ENCODE results near the gene DBP.
"Not testable (repeated sequence)": the region's sequence is repeated elsewhere in the genome, so short reads cannot be mapped to it uniquely, and the experiment has no call there.

DBP gene

DNA sequence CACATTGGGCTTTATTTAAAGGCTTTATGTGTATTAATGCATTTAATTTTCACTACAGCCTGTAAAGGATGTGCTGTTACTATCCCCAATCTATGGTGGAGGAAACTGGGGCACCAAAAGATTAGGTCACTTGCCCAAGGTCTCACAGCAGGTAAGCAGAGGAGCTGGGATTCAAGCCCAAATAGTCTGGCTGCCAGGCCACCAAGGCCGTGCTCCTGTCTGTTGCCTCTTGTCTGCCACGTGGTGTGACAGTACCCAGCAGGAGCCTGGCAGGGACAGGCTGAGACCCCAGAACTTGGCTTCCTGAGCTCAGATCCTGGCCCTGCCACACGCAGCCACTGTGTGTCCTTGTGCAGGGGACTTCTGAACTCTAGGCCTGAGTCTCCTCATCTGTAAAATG, 31.2 kb upstream of the DBP start:
- Histone ChIP-seq H3K27me3 (ENCODE audit: control insufficient read depth in 2 of 2, insufficient read depth in 2 of 2, low read length in 2 of 2) (no peaks in the 10 kb centered on the region), H3K4me1 (ENCODE audit: control insufficient read depth in 2 of 2, insufficient read depth in 2 of 2, low read length in 2 of 2) (no peaks in the 10 kb centered on the region), H3K9me3 (ENCODE audit: control insufficient read depth in 2 of 2, low read length in 2 of 2) (no peaks in the 10 kb centered on the region), H3K36me3 (ENCODE audit: control insufficient read depth in 2 of 2, insufficient read depth in 2 of 2, low read length in 2 of 2) (no peaks in the 10 kb centered on the region), H3K4me3 (ENCODE audit: low read length in 2 of 2) (no peak overlapping the region), H3K9ac (ENCODE audit: low read depth in 1 of 2, low read length in 2 of 2) (no peak overlapping the region), H3K27ac (ENCODE audit: low read depth in 2 of 2, low read length in 2 of 2) (no peak overlapping the region)

- Histone ChIP-seq H3K27me3 (ENCODE audit: control insufficient read depth in 2 of 2, insufficient read depth in 2 of 2, low read length in 2 of 2) (no peaks in the 10 kb centered on the region), H3K4me3 (ENCODE audit: low read length in 2 of 2) (no peak overlapping the region), H3K9ac (ENCODE audit: low read depth in 1 of 2, low read length in 2 of 2) (no peak overlapping the region), H3K4me1 (ENCODE audit: control insufficient read depth in 2 of 2, insufficient read depth in 2 of 2, low read length in 2 of 2) (peaks cover 0 to 2% of the 10 kb centered on the region in 2 donors), H3K9me3 (ENCODE audit: control insufficient read depth in 2 of 2, low read length in 2 of 2) (no peaks in the 10 kb centered on the region), H3K27ac (ENCODE audit: low read depth in 2 of 2, low read length in 2 of 2) (no peak overlapping the region), H3K36me3 (ENCODE audit: control insufficient read depth in 2 of 2, insufficient read depth in 2 of 2, low read length in 2 of 2) (no peaks in the 10 kb centered on the region)
Observed at GRCh38 chr19:48665786-48666185, 28.6 kb upstream of the DBP start.

GRCh38 chr19:48664476-48664875, 27.3 kb upstream of the DBP start:
- H3K4me3 ChIP-seq (ENCODE audit: low read length in 2 of 2) = no peak overlapping the region
- no peaks in the 10 kb centered on the region for H3K27me3 ChIP-seq (ENCODE audit: control insufficient read depth in 2 of 2, insufficient read depth in 2 of 2, low read length in 2 of 2)
- H3K9ac ChIP-seq (ENCODE audit: low read depth in 1 of 2, low read length in 2 of 2) = no peak overlapping the region
- no peaks in the 10 kb centered on the region for H3K9me3 ChIP-seq (ENCODE audit: control insufficient read depth in 2 of 2, low read length in 2 of 2)
- H3K4me1 ChIP-seq (ENCODE audit: control insufficient read depth in 2 of 2, insufficient read depth in 2 of 2, low read length in 2 of 2) = peaks cover 0 to 4% of the 10 kb centered on the region in 2 donors
- H3K36me3 ChIP-seq (ENCODE audit: control insufficient read depth in 2 of 2, insufficient read depth in 2 of 2, low read length in 2 of 2) = no peaks in the 10 kb centered on the region
- no peak overlapping the region for H3K27ac ChIP-seq (ENCODE audit: low read depth in 2 of 2, low read length in 2 of 2)

DNA sequence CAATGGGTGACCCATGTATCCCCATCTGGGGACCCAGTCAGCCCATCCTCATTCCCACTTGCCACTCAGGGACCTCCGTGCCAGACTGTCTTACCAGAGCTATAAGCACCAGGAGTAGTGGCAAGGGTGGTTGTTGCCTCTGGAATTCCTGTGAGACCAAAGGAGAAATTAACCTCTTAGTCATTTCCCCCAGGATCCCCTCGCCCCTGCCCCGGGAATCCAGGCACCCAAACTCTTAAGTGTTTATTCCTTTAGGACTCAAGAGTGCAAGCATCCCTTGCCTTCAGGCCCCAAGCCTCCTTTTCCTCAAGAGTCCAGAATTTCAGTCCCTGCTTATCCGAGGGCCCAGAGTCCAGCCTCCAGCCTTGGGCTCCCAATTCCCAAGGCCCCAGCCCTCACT, 26.5 kb upstream of the DBP start:
- Histone ChIP-seq H3K9me3 (ENCODE audit: control insufficient read depth in 2 of 2, low read length in 2 of 2) (no peaks in the 10 kb centered on the region), H3K4me1 (ENCODE audit: control insufficient read depth in 2 of 2, insufficient read depth in 2 of 2, low read length in 2 of 2) (peaks cover 0 to 4% of the 10 kb centered on the region in 2 donors), H3K4me3 (ENCODE audit: low read length in 2 of 2) (no peak overlapping the region), H3K27me3 (ENCODE audit: control insufficient read depth in 2 of 2, insufficient read depth in 2 of 2, low read length in 2 of 2) (no peaks in the 10 kb centered on the region), H3K9ac (ENCODE audit: low read depth in 1 of 2, low read length in 2 of 2) (no peak overlapping the region), H3K27ac (ENCODE audit: low read depth in 2 of 2, low read length in 2 of 2) (no peak overlapping the region), H3K36me3 (ENCODE audit: control insufficient read depth in 2 of 2, insufficient read depth in 2 of 2, low read length in 2 of 2) (no peaks in the 10 kb centered on the region)

- H3K27ac ChIP-seq (ENCODE audit: low read depth in 2 of 2, low read length in 2 of 2) = no peak overlapping the region
- peaks cover 0 to 4% of the 10 kb centered on the region in 2 donors for H3K4me1 ChIP-seq (ENCODE audit: control insufficient read depth in 2 of 2, insufficient read depth in 2 of 2, low read length in 2 of 2)
- H3K4me3 ChIP-seq (ENCODE audit: low read length in 2 of 2) = no peak overlapping the region
- no peaks in the 10 kb centered on the region for H3K36me3 ChIP-seq (ENCODE audit: control insufficient read depth in 2 of 2, insufficient read depth in 2 of 2, low read length in 2 of 2)
- no peak overlapping the region for H3K9ac ChIP-seq (ENCODE audit: low read depth in 1 of 2, low read length in 2 of 2)
- H3K9me3 ChIP-seq (ENCODE audit: control insufficient read depth in 2 of 2, low read length in 2 of 2) = no peaks in the 10 kb centered on the region
- no peaks in the 10 kb centered on the region for H3K27me3 ChIP-seq (ENCODE audit: control insufficient read depth in 2 of 2, insufficient read depth in 2 of 2, low read length in 2 of 2)
Observed at GRCh38 chr19:48661711-48662090, 24.5 kb upstream of the DBP start.

DNA sequence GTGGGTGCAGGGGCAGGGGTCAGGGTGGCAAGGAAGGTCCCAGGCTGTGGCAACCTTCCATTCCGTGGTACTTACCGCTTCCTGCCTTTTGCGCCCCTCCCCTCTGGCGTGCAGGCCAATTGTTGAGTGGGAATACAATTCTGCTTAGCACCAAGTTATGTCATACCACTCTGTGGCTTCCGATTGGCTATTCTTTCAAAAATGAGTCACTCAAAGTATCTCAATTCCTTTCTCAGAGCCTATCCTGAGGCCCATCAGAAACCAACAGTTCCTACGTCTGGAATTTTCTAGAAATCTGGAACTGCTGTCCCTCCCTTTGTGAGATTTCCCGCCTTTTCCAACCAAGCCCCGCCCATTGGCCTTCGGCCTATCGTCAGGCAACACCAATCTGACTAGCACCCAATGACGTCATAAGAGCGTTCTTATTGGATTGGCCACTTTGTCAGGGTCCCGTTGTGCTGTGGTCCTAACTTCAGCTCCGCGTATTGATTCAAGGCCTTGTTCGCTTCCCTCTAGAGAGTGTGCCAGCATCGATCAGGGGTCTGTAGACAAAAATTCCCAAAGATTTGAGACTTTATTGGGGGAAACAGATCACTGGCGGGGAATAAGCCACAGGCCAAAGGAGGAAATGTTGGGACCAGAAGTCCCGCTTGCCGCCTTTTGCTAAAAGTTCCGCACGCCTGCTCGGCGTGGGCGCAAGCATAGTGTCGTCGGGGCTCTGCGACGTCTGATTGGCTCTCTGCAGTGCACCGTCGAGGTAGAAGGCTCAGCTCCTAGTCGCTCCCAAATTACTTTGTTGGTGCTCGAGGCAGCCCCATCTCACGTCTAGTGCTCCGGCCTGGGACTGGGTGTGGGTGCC, 23.9 kb upstream of the DBP start:
- Histone ChIP-seq H3K36me3 (ENCODE audit: control insufficient read depth in 2 of 2, insufficient read depth in 2 of 2, low read length in 2 of 2) (no peaks in the 10 kb centered on the region), H3K4me3 (ENCODE audit: low read length in 2 of 2) (peak overlapping the region in 1 of 2 donors; percentile 50), H3K27ac (ENCODE audit: low read depth in 2 of 2, low read length in 2 of 2) (peak overlapping the region; percentile 49 to 59), H3K9me3 (ENCODE audit: control insufficient read depth in 2 of 2, low read length in 2 of 2) (no peaks in the 10 kb centered on the region), H3K4me1 (ENCODE audit: control insufficient read depth in 2 of 2, insufficient read depth in 2 of 2, low read length in 2 of 2) (peaks cover 0 to 4% of the 10 kb centered on the region in 2 donors), H3K27me3 (ENCODE audit: control insufficient read depth in 2 of 2, insufficient read depth in 2 of 2, low read length in 2 of 2) (no peaks in the 10 kb centered on the region), H3K9ac (ENCODE audit: low read depth in 1 of 2, low read length in 2 of 2) (no peak overlapping the region)

- H3K4me1 ChIP-seq (ENCODE audit: control insufficient read depth in 2 of 2, insufficient read depth in 2 of 2, low read length in 2 of 2) = peaks cover 0 to 4% of the 10 kb centered on the region in 2 donors
- H3K9ac ChIP-seq (ENCODE audit: low read depth in 1 of 2, low read length in 2 of 2) = no peak overlapping the region
- H3K36me3 ChIP-seq (ENCODE audit: control insufficient read depth in 2 of 2, insufficient read depth in 2 of 2, low read length in 2 of 2) = no peaks in the 10 kb centered on the region
- H3K9me3 ChIP-seq (ENCODE audit: control insufficient read depth in 2 of 2, low read length in 2 of 2) = no peaks in the 10 kb centered on the region
- H3K27me3 ChIP-seq (ENCODE audit: control insufficient read depth in 2 of 2, insufficient read depth in 2 of 2, low read length in 2 of 2) = no peaks in the 10 kb centered on the region
- no peak overlapping the region for H3K27ac ChIP-seq (ENCODE audit: low read depth in 2 of 2, low read length in 2 of 2)
- no peak overlapping the region for H3K4me3 ChIP-seq (ENCODE audit: low read length in 2 of 2)
Observed at GRCh38 chr19:48659768-48660167, 22.6 kb upstream of the DBP start.

GRCh38 chr19:48658483-48658882, 21.3 kb upstream of the DBP start:
- peaks cover 0 to 4% of the 10 kb centered on the region in 2 donors for H3K4me1 ChIP-seq (ENCODE audit: control insufficient read depth in 2 of 2, insufficient read depth in 2 of 2, low read length in 2 of 2)
- no peaks in the 10 kb centered on the region for H3K36me3 ChIP-seq (ENCODE audit: control insufficient read depth in 2 of 2, insufficient read depth in 2 of 2, low read length in 2 of 2)
- H3K9ac ChIP-seq (ENCODE audit: low read depth in 1 of 2, low read length in 2 of 2) = no peak overlapping the region
- peak overlapping the region in 1 of 2 donors; percentile 42 for H3K27ac ChIP-seq (ENCODE audit: low read depth in 2 of 2, low read length in 2 of 2)
- no peaks in the 10 kb centered on the region for H3K9me3 ChIP-seq (ENCODE audit: control insufficient read depth in 2 of 2, low read length in 2 of 2)
- no peak overlapping the region for H3K4me3 ChIP-seq (ENCODE audit: low read length in 2 of 2)
- H3K27me3 ChIP-seq (ENCODE audit: control insufficient read depth in 2 of 2, insufficient read depth in 2 of 2, low read length in 2 of 2) = no peaks in the 10 kb centered on the region

DNA sequence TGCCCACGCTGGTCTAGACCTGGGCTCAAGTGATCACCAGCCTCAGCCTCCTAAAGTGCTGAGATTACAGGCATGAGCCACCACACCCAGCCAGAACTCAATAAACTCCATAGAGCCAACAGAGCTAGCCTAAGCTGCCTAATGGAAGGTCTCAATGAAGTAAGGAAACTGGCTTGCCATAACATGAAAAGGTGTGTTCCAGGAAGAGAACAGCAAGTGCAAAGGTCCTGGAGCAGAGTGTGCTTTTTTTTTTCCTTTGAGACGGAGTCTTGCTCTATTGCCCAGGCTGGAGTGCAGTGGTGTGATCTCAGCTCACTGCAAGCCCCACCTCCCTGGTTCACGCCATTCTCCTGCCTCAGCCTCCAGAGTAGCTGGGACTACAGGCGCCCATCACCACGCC, 20.6 kb upstream of the DBP start:
- peak overlapping the region in 1 of 2 donors; percentile 9 for H3K27ac ChIP-seq (ENCODE audit: low read depth in 2 of 2, low read length in 2 of 2)
- H3K9me3 ChIP-seq (ENCODE audit: control insufficient read depth in 2 of 2, low read length in 2 of 2); H3K36me3 ChIP-seq (ENCODE audit: control insufficient read depth in 2 of 2, insufficient read depth in 2 of 2, low read length in 2 of 2); H3K27me3 ChIP-seq (ENCODE audit: control insufficient read depth in 2 of 2, insufficient read depth in 2 of 2, low read length in 2 of 2); H3K4me3 ChIP-seq (ENCODE audit: low read length in 2 of 2); H3K9ac ChIP-seq (ENCODE audit: low read depth in 1 of 2, low read length in 2 of 2); H3K4me1 ChIP-seq (ENCODE audit: control insufficient read depth in 2 of 2, insufficient read depth in 2 of 2, low read length in 2 of 2): not testable (repeated sequence)

- Histone ChIP-seq H3K9ac (ENCODE audit: low read depth in 1 of 2, low read length in 2 of 2) (no peak overlapping the region), H3K27me3 (ENCODE audit: control insufficient read depth in 2 of 2, insufficient read depth in 2 of 2, low read length in 2 of 2) (no peaks in the 10 kb centered on the region), H3K4me3 (ENCODE audit: low read length in 2 of 2) (no peak overlapping the region), H3K36me3 (ENCODE audit: control insufficient read depth in 2 of 2, insufficient read depth in 2 of 2, low read length in 2 of 2) (no peaks in the 10 kb centered on the region), H3K9me3 (ENCODE audit: control insufficient read depth in 2 of 2, low read length in 2 of 2) (no peaks in the 10 kb centered on the region), H3K27ac (ENCODE audit: low read depth in 2 of 2, low read length in 2 of 2) (no peak overlapping the region), H3K4me1 (ENCODE audit: control insufficient read depth in 2 of 2, insufficient read depth in 2 of 2, low read length in 2 of 2) (peaks cover 0 to 4% of the 10 kb centered on the region in 2 donors)
Observed at GRCh38 chr19:48656840-48657474, 19.8 kb upstream of the DBP start.

All from mucosa of rectum (tissue), 2 donors.